HepG2 (cell line): Measurements from ENCODE around the gene CTNNA3. TPM values are rescaled to one million over a fixed set of nuclear protein-coding genes. Genes with fewer than 3 reads are reported as not detected.

ENCODE experiments used
- ATAC-seq: fragments of 200-7000 bp; cut with Tn5 transposase; 3 replicates; pipeline ENCODE4 v1.9.1; 2020; ENCODE audit warnings: mild to moderate bottlenecking, moderate library complexity
- BruUV-seq: library from RNA; stranded (reverse); fragments of 400-500 nt; replicated peaks from 2 replicates; lab custom pipeline; 2021; lab: Mats Ljungman, UMichigan
- CTCF ChIA-PET: fragments of 300-600 bp; formaldehyde crosslinking; extraction: SDS; loops from one replicate; lab custom pipeline; 2021; ENCODE audit warnings: low total read pairs, inconsistent platforms, low intra/inter-chr PET ratio; lab: Yijun Ruan, JAX
- POLR2A ChIA-PET: fragments of 350-600 bp; sonication (Branson Sonifier 250); formaldehyde crosslinking; loops from one replicate; lab custom pipeline; 2020; ENCODE audit warnings: antibody characterized with exemption, inconsistent platforms; lab: Yijun Ruan, JAX
- DNase-seq: peaks from one replicate; pipeline ENCODE4 v3.0.0-alpha.2; 2015; ENCODE audit warnings: low spot score
- FAIRE-seq: peaks from 3 replicates; lab custom pipeline; 2011; peaks lifted over from hg19 to GRCh38; lab: Jason Lieb, UNC
- H2AFZ ChIP-seq: one replicate; pipeline ENCODE4 v1.6.1; 2011; ENCODE audit warnings: low read length, inconsistent platforms
- H3K27ac ChIP-seq: fragments of 300-600 bp; 3 replicates; pipeline ENCODE4 v1.8.0; 2011; ENCODE audit warnings: mixed run types, mild to moderate bottlenecking, mixed read lengths, low read length, inconsistent platforms; ENCODE audit not compliant: insufficient read depth; ENCODE audit errors: extremely low read length
- H3K27me3 ChIP-seq, 2 experiments: fragments of 200-600 bp in 1 of 2; 2 replicates in 1 of 2; 3 replicates in 1 of 2; pipeline versions ENCODE4 v1.6.0 to v1.8.0; 2011; ENCODE audit warnings: low read length in 2 of 2, mild to moderate bottlenecking in 2 of 2, moderate library complexity in 2 of 2, inconsistent platforms in 1 of 2; ENCODE audit not compliant: insufficient read depth in 2 of 2, control insufficient read depth in 1 of 2
- H3K36me3 ChIP-seq, 2 experiments: fragments of 200-600 bp in 1 of 2; replicated peaks in 1 of 2; 2 replicates in 1 of 2; 3 replicates in 1 of 2; pipeline versions ENCODE4 v1.5.1 to v1.8.0; 2011; ENCODE audit warnings: low read length in 2 of 2, inconsistent platforms in 1 of 2; ENCODE audit not compliant: insufficient read depth in 2 of 2, control insufficient read depth in 1 of 2
- H3K4me1 ChIP-seq: 2 replicates; pipeline ENCODE4 v1.5.1; 2012; ENCODE audit warnings: low read length, inconsistent platforms; ENCODE audit not compliant: insufficient read depth
- H3K4me2 ChIP-seq: 2 replicates; pipeline ENCODE4 v1.6.0; 2011; ENCODE audit warnings: low read depth, low read length, inconsistent platforms
- H3K4me3 ChIP-seq, 3 experiments: fragments of 200-600 bp in 1 of 3; sonication (generic), shearing (Covaris generic) in 1 of 3; replicated peaks in 1 of 3; 2 replicates each; pipeline ENCODE4 v1.5.1; 2011 to 2016; ENCODE audit warnings: low read length in 3 of 3, inconsistent platforms in 2 of 3, low read depth in 2 of 3, mild to moderate bottlenecking in 2 of 3, control low read depth in 1 of 3, mixed read lengths in 1 of 3; ENCODE audit not compliant: insufficient read depth in 1 of 3
- H3K79me2 ChIP-seq: one replicate; pipeline ENCODE4 v1.6.1; 2011; ENCODE audit warnings: low read length, inconsistent platforms; ENCODE audit not compliant: insufficient read depth
- H3K9ac ChIP-seq: 2 replicates; pipeline ENCODE4 v1.6.0; 2011; ENCODE audit warnings: mild to moderate bottlenecking, low read depth, low read length, inconsistent platforms; ENCODE audit not compliant: insufficient read depth
- H3K9me3 ChIP-seq: 2 replicates; pipeline ENCODE4 v1.5.1; 2012; ENCODE audit warnings: mild to moderate bottlenecking, low read length
- H4K20me1 ChIP-seq: 2 replicates; pipeline ENCODE4 v1.6.0; 2011; ENCODE audit warnings: inconsistent platforms, mild to moderate bottlenecking, low read length, moderate library complexity; ENCODE audit not compliant: insufficient read depth
- MEIS1 ChIP-seq: sonication (generic); formaldehyde crosslinking; IDR thresholded peaks from 2 replicates; pipeline ENCODE4 v1.9.0; 2021; ENCODE audit warnings: mild to moderate bottlenecking, missing genetic modification reagents, moderate library complexity, borderline replicate concordance
- MZF1 ChIP-seq: sonication (generic); formaldehyde crosslinking; IDR thresholded peaks from 2 replicates; pipeline ENCODE4 v1.8.1; 2023; ENCODE audit warnings: mild to moderate bottlenecking, missing genetic modification reagents, borderline replicate concordance
- NFE2L1 ChIP-seq: sonication (generic); formaldehyde crosslinking; IDR thresholded peaks from 2 replicates; pipeline ENCODE4 v1.4.0; 2020; ENCODE audit warnings: missing genetic modification reagents, mild to moderate bottlenecking, borderline replicate concordance
- NR1H2 ChIP-seq: sonication (generic); formaldehyde crosslinking; IDR thresholded peaks from 2 replicates; pipeline ENCODE4 v1.8.1; 2022; ENCODE audit warnings: low read depth, missing genetic modification reagents, borderline replicate concordance
- SETDB1 ChIP-seq: sonication (generic); formaldehyde crosslinking; IDR thresholded peaks from 2 replicates; pipeline ENCODE4 v1.5.1; 2020; ENCODE audit warnings: missing genetic modification reagents, mild to moderate bottlenecking, borderline replicate concordance
- ZKSCAN5 ChIP-seq: sonication (generic); formaldehyde crosslinking; IDR thresholded peaks from 2 replicates; pipeline ENCODE4 v1.5.1; 2020; ENCODE audit warnings: mild to moderate bottlenecking, missing genetic modification reagents
- ZNF251 ChIP-seq: sonication (generic); formaldehyde crosslinking; IDR thresholded peaks from 2 replicates; pipeline ENCODE4 v1.9.0; 2021; ENCODE audit warnings: mild to moderate bottlenecking, missing genetic modification reagents
- ZNF577 ChIP-seq: sonication (generic); formaldehyde crosslinking; IDR thresholded peaks from 2 replicates; pipeline ENCODE4 v1.4.0; 2020; ENCODE audit warnings: mild to moderate bottlenecking, low read depth, missing genetic modification reagents, borderline replicate concordance
- WGBS: methylation state at CpG from one replicate; pipeline ENCODE4 v1.1.6; 2017; ENCODE audit warnings: low lambda C conversion rate; 5-methylcytosine and 5-hydroxymethylcytosine counted together
- in situ Hi-C: cut with HindIII; loops from 2 replicates; pipeline ENCODE4 v1.10.0; 2017; ENCODE audit warnings: low pct_unique_long_range_greater_than_20kb; ENCODE audit not compliant: extremely low pct_ligation_motif_present
- intact Hi-C: fragments of 100-400 bp; cut with micrococcal nuclease; formaldehyde crosslinking; loops from one replicate; pipeline ENCODE4 v1.10.0; 2022; ENCODE audit not compliant: unreplicated experiment
- polyA plus RNA-seq, 8 experiments: library from polyadenylated mRNA; depleted of rRNA in 3 of 8; stranded (reverse) in 7 of 8; unstranded in 1 of 8; fragments of >200 nt; fragmentation: Illumina TruSeq in 4 of 8; extraction: Trizol in 4 of 8; gene quantifications; 2 replicates each; pipeline versions ENCODE4 v1.2.1 to v1.2.3, GENCODE V29; 2011 to 2016; ENCODE audit warnings: low read depth in 4 of 8, missing spikeins in 1 of 8, mixed read lengths in 1 of 8; ENCODE audit not compliant: insufficient read depth in 1 of 8
- total RNA-seq, 5 experiments: library from RNA; depleted of rRNA; stranded (reverse); fragments of >200 nt; fragmentation: Illumina TruSeq; extraction: Trizol; gene quantifications; 2 replicates each; pipeline ENCODE4 v1.2.3, GENCODE V29; 2016; ENCODE audit warnings: low read depth in 1 of 5
- TF ChIP-seq, protein P1 (sequence below): sonication (generic); formaldehyde crosslinking; IDR thresholded peaks from 2 replicates; pipeline ENCODE4 v1.4.0; 2020; ENCODE audit warnings: low read depth, missing genetic modification reagents
- TF ChIP-seq, protein P2 (sequence below): sonication (generic); formaldehyde crosslinking; IDR thresholded peaks from 2 replicates; pipeline ENCODE4 v1.5.0; 2020; ENCODE audit warnings: missing genetic modification reagents
- TF ChIP-seq, protein P3 (sequence below): IDR thresholded peaks from 2 replicates; pipeline ENCODE4 v1.6.1; 2016; ENCODE audit warnings: missing compliant biosample characterization, missing genetic modification reagents, borderline replicate concordance

Gene CTNNA3
- total and polyA plus RNA-seq, 2 of the 13 experiments (the other 11 are each of a cell fraction or from before 2014, with no cell fraction given): not detected

DNA sequence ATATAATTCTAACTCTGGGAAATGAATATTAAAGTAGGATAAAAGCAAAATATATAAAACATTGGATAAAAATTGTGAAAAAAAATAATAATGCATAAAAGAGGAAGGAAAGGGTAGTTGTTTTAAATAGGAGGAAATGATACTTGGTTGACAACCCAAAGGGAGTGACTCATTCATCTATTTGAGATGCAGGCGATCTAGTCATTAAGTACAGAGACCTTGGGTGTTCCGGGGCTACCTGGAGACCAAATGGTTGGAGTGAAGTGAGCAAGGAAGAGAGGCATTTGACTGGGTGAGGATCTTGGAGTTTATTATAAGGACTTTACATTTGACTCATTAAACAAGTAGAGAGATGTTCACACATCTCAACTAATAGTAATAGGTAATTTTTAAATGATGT is 659.2 kb downstream of the CTNNA3 start:
- ATAC-seq (no peak), DNase-seq (no peak), FAIRE-seq (no peak)
- POLR2A ChIA-PET: no interaction called here
- H3K27ac ChIP-seq: no peak overlapping the region
- CTCF ChIA-PET: no interaction called here
- intact Hi-C loops (no loop called here), in situ Hi-C loops (no loop called here)
- no TSS peak for BruUV-seq
- no peaks in the 10 kb centered on the region for H3K9me3 ChIP-seq
- no peaks in the 10 kb centered on the region for H3K4me1 ChIP-seq
- no peaks in the 10 kb centered on the region for H3K36me3 ChIP-seq
- no peak overlapping the region for H2AFZ ChIP-seq
- no peaks in the 10 kb centered on the region; a peak in 1 of 5 replicates for H3K27me3 ChIP-seq
- no peak overlapping the region for H3K4me3 ChIP-seq
- no peaks in the 10 kb centered on the region for H3K79me2 ChIP-seq
- no peaks in the 10 kb centered on the region for H4K20me1 ChIP-seq
- H3K9ac ChIP-seq: no peak overlapping the region
- 35% methylated on average over 2 of the region's 2 CpGs for WGBS
- no peak overlapping the region for H3K4me2 ChIP-seq
- TF ChIP-seq, protein P1, sequence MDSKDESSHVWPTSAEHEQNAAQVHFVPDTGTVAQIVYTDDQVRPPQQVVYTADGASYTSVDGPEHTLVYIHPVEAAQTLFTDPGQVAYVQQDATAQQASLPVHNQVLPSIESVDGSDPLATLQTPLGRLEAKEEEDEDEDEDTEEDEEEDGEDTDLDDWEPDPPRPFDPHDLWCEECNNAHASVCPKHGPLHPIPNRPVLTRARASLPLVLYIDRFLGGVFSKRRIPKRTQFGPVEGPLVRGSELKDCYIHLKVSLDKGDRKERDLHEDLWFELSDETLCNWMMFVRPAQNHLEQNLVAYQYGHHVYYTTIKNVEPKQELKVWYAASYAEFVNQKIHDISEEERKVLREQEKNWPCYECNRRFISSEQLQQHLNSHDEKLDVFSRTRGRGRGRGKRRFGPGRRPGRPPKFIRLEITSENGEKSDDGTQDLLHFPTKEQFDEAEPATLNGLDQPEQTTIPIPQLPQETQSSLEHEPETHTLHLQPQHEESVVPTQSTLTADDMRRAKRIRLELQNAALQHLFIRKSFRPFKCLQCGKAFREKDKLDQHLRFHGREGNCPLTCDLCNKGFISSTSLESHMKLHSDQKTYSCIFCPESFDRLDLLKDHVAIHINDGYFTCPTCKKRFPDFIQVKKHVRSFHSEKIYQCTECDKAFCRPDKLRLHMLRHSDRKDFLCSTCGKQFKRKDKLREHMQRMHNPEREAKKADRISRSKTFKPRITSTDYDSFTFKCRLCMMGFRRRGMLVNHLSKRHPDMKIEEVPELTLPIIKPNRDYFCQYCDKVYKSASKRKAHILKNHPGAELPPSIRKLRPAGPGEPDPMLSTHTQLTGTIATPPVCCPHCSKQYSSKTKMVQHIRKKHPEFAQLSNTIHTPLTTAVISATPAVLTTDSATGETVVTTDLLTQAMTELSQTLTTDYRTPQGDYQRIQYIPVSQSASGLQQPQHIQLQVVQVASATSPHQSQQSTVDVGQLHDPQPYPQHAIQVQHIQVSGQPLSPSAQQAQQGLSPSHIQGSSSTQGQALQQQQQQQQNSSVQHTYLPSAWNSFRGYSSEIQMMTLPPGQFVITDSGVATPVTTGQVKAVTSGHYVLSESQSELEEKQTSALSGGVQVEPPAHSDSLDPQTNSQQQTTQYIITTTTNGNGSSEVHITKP (CRISPR knock-in tag): no peak
- TF ChIP-seq, protein P2, sequence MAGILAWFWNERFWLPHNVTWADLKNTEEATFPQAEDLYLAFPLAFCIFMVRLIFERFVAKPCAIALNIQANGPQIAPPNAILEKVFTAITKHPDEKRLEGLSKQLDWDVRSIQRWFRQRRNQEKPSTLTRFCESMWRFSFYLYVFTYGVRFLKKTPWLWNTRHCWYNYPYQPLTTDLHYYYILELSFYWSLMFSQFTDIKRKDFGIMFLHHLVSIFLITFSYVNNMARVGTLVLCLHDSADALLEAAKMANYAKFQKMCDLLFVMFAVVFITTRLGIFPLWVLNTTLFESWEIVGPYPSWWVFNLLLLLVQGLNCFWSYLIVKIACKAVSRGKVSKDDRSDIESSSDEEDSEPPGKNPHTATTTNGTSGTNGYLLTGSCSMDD (CRISPR knock-in tag): no peak
- TF ChIP-seq ZNF577 (no peak), ZNF251 (no peak), ZKSCAN5 (CRISPR knock-in tag) (no peak), MZF1 (CRISPR knock-in tag) (no peak), NR1H2 (CRISPR knock-in tag) (no peak), NFE2L1 (CRISPR knock-in tag) (no peak), SETDB1 (no peak), MEIS1 (CRISPR knock-in tag) (no peak)
- TF ChIP-seq, protein P3, sequence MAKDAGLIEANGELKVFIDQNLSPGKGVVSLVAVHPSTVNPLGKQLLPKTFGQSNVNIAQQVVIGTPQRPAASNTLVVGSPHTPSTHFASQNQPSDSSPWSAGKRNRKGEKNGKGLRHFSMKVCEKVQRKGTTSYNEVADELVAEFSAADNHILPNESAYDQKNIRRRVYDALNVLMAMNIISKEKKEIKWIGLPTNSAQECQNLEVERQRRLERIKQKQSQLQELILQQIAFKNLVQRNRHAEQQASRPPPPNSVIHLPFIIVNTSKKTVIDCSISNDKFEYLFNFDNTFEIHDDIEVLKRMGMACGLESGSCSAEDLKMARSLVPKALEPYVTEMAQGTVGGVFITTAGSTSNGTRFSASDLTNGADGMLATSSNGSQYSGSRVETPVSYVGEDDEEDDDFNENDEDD (CRISPR knock-in tag): no peak
